K562 (cell line): ENCODE results near the gene TREM2. TPM values are rescaled to one million over a fixed set of nuclear protein-coding genes. Genes with fewer than 3 reads are reported as not detected.
A peak's percentile ranks its signal among the peaks of the same experiment; 100 is the strongest.

Experiments
- ATAC-seq: fragments of 200-7000 bp; cut with Tn5 transposase; 3 replicates; pipeline ENCODE4 v1.9.1; 2020; ENCODE audit warnings: moderate library complexity
- BruUV-seq: library from RNA; stranded (reverse); fragments of 400-500 nt; replicated peaks from 2 replicates; lab custom pipeline; 2021; lab: Mats Ljungman, UMichigan
- CTCF ChIA-PET: fragments of 300-600 bp; formaldehyde crosslinking; extraction: SDS; loops from one replicate; lab custom pipeline; 2021; ENCODE audit warnings: low intra/inter-chr PET ratio; lab: Yijun Ruan, JAX
- POLR2A ChIA-PET: fragments of 300-600, 350-650 bp; sonication (Branson Sonifier 250); formaldehyde crosslinking; extraction: SDS; loops from one replicate; lab custom pipeline; 2021; ENCODE audit warnings: antibody characterized with exemption, inconsistent platforms; lab: Yijun Ruan, JAX
- DNase-seq, 4 experiments: peaks; one replicate each; pipeline versions ENCODE4 v3.0.0 to v3.0.0-alpha.2; 2011 to 2018; ENCODE audit warnings: low spot score in 3 of 4, mixed read lengths in 3 of 4; ENCODE audit errors: extremely low read depth in 1 of 4
- FAIRE-seq: peaks from 2 replicates; lab custom pipeline; 2011; peaks lifted over from hg19 to GRCh38; lab: Jason Lieb, UNC
- H2AFZ ChIP-seq: 2 replicates; pipeline ENCODE4 v1.6.0; 2011; ENCODE audit warnings: low read depth, low read length, control low read depth, inconsistent platforms
- H3K27ac ChIP-seq: fragments of 200-600 bp; 3 replicates; pipeline ENCODE4 v1.8.0; 2011; ENCODE audit warnings: low read depth, mild to moderate bottlenecking, control low read depth, inconsistent platforms, low read length, moderate library complexity, mixed read lengths; ENCODE audit errors: extremely low read depth
- H3K27me3 ChIP-seq, 2 experiments: fragments of 300-600 bp in 1 of 2; 2 replicates in 1 of 2; 3 replicates in 1 of 2; pipeline versions ENCODE4 v1.6.0 to v1.8.0; 2011; ENCODE audit warnings: inconsistent platforms in 2 of 2, low read length in 2 of 2, mild to moderate bottlenecking in 1 of 2, mixed read lengths in 1 of 2, moderate library complexity in 1 of 2; ENCODE audit not compliant: control insufficient read depth in 2 of 2, insufficient read depth in 2 of 2
- H3K36me3 ChIP-seq: fragments of 300-600 bp; 3 replicates; pipeline ENCODE4 v1.8.0; 2011; ENCODE audit warnings: mild to moderate bottlenecking, low read length, inconsistent platforms; ENCODE audit not compliant: control insufficient read depth, insufficient read depth
- H3K4me1 ChIP-seq, 2 experiments: fragments of 200-600 bp in 1 of 2; replicated peaks in 1 of 2; 2 replicates in 1 of 2; 3 replicates in 1 of 2; pipeline versions ENCODE4 v1.5.1 to v1.8.0; 2011; ENCODE audit warnings: inconsistent platforms in 2 of 2, low read length in 2 of 2, mild to moderate bottlenecking in 1 of 2, mixed read lengths in 1 of 2, moderate library complexity in 1 of 2; ENCODE audit not compliant: control insufficient read depth in 2 of 2, insufficient read depth in 2 of 2
- H3K4me2 ChIP-seq: 2 replicates; pipeline ENCODE4 v1.6.1; 2011; ENCODE audit warnings: low read length, control low read depth, inconsistent platforms, mixed read lengths; ENCODE audit not compliant: insufficient read depth
- H3K4me3 ChIP-seq: fragments of 200-600 bp; sonication (generic), shearing (Covaris generic); 2 replicates; pipeline ENCODE4 v1.5.1; 2016; ENCODE audit warnings: control low read depth, inconsistent platforms
- H3K79me2 ChIP-seq: fragments of 200-600 bp; 3 replicates; pipeline ENCODE4 v1.8.0; 2011; ENCODE audit warnings: low read length, inconsistent platforms; ENCODE audit not compliant: control insufficient read depth, insufficient read depth
- H3K9ac ChIP-seq, 2 experiments: 2 replicates each; pipeline versions ENCODE4 v1.6.0 to v1.6.1; 2011; ENCODE audit warnings: low read depth in 2 of 2, low read length in 2 of 2, control low read depth in 1 of 2, inconsistent platforms in 1 of 2, mild to moderate bottlenecking in 1 of 2, mixed read lengths in 1 of 2; ENCODE audit not compliant: insufficient read depth in 1 of 2
- H3K9me1 ChIP-seq: one replicate; pipeline ENCODE4 v1.6.0; 2011; ENCODE audit warnings: inconsistent platforms, mild to moderate bottlenecking, low read length, moderate library complexity; ENCODE audit not compliant: control insufficient read depth, insufficient read depth
- H3K9me3 ChIP-seq: replicated peaks from 2 replicates; pipeline ENCODE4 v1.5.1; 2011; ENCODE audit warnings: low read depth, low read length, inconsistent platforms; ENCODE audit not compliant: control insufficient read depth, insufficient read depth
- H4K20me1 ChIP-seq: replicated peaks from 2 replicates; pipeline ENCODE4 v1.6.1; 2011; ENCODE audit warnings: low read length, inconsistent platforms, mixed read lengths; ENCODE audit not compliant: control insufficient read depth, insufficient read depth
- ASH1L ChIP-seq: fragments of 450-650 bp; IDR thresholded peaks from 2 replicates; pipeline ENCODE4 v1.6.1; 2018; ENCODE audit warnings: borderline replicate concordance, mild to moderate bottlenecking, low read depth; ENCODE audit not compliant: partially characterized antibody
- BMI1 ChIP-seq: fragments of 150-350 bp; IDR thresholded peaks from 2 replicates; pipeline ENCODE4 v1.6.1; 2014; ENCODE audit warnings: low read length
- JUNB ChIP-seq: fragments of 450-650 bp; formaldehyde crosslinking; conservative IDR thresholded peaks from 2 replicates; pipeline ENCODE4 v1.4.0; 2020; ENCODE audit warnings: mild to moderate bottlenecking
- MYNN ChIP-seq, 2 experiments: sonication (generic); formaldehyde crosslinking in 1 of 2; IDR thresholded peaks; 2 replicates each; pipeline versions ENCODE4 v1.5.0 to v1.6.1; 2016 to 2020; ENCODE audit warnings: antibody characterized with exemption in 1 of 2, missing genetic modification reagents in 1 of 2
- PHB2 ChIP-seq: fragments of 450-650 bp; IDR thresholded peaks from 2 replicates; pipeline ENCODE4 v1.6.1; 2017; ENCODE audit warnings: low read depth
- POLR2AphosphoS5 ChIP-seq: IDR thresholded peaks from 2 replicates; pipeline ENCODE4 v1.6.1; 2011; ENCODE audit warnings: mild to moderate bottlenecking, low read depth, low read length, moderate library complexity; ENCODE audit not compliant: control insufficient read depth, insufficient read depth
- RBM17 ChIP-seq: fragments of 200-400 bp; formaldehyde crosslinking; IDR thresholded peaks from 2 replicates; pipeline ENCODE4 v1.6.1; 2017; ENCODE audit warnings: low read depth, mild to moderate bottlenecking, low read length, borderline replicate concordance
- RBM25 ChIP-seq: fragments of 200-400 bp; formaldehyde crosslinking; IDR thresholded peaks from 2 replicates; pipeline ENCODE4 v1.6.1; 2018; ENCODE audit warnings: low read length, low read depth, moderate library complexity; ENCODE audit not compliant: severe bottlenecking
- TEAD2 ChIP-seq: fragments of 450-650 bp; IDR thresholded peaks from 2 replicates; pipeline ENCODE4 v1.6.1; 2016; ENCODE audit warnings: missing genetic modification characterization, control low read depth, missing compliant biosample characterization
- ZNF436 ChIP-seq: fragments of 250-450, 450-650 bp; sonication (Bioruptor Pico); formaldehyde crosslinking; IDR thresholded peaks from 2 replicates; pipeline ENCODE4 v1.7.0; 2020; ENCODE audit warnings: mild to moderate bottlenecking
- WGBS: fragments of 100-300 bp; shearing (Covaris generic); methylation state at CpG from one replicate; pipeline ENCODE4 v1.1.6; 2016; ENCODE audit warnings: low coverage, mixed read lengths; ENCODE audit not compliant: insufficient coverage; ENCODE audit errors: missing lambda C conversion rate; 5-methylcytosine and 5-hydroxymethylcytosine counted together
- in situ Hi-C: fragments of 300-500 bp; cut with MboI; formaldehyde crosslinking; loops from 4 replicates; pipeline ENCODE4 v1.15.0; 2018; ENCODE audit warnings: inconsistent platforms, mixed read lengths
- intact Hi-C: fragments of 100-400 bp; cut with micrococcal nuclease; formaldehyde crosslinking; loops from 2 replicates; pipeline ENCODE4 v1.14.2; 2022
- polyA plus RNA-seq, 8 experiments: library from polyadenylated mRNA; depleted of rRNA in 4 of 8; stranded (reverse) in 5 of 8; unstranded in 3 of 8; fragments of >200 nt; fragmentation: Nextera tagmentation in 2 of 8; fragmentation: Illumina TruSeq in 1 of 8; extraction: Ambion mirVana in 2 of 8; extraction: Trizol in 1 of 8; gene quantifications; 2 replicates each; pipeline versions ENCODE4 v1.2.1 to v1.2.3, GENCODE V29; 2011 to 2014; ENCODE audit warnings: inconsistent platforms in 1 of 8, missing spikeins in 1 of 8
- total RNA-seq, 7 experiments: library from RNA; depleted of rRNA in 6 of 7; stranded (reverse); fragments of >200 nt in 6 of 7; fragmentation: Illumina TruSeq in 2 of 7; extraction: Trizol in 2 of 7; gene quantifications; 2 replicates each; pipeline versions ENCODE4 v1.2.1 to v1.2.3, GENCODE V29; 2011 to 2021; ENCODE audit warnings: low replicate concordance in 1 of 7
- TF ChIP-seq, protein P1 (sequence below): sonication (generic); formaldehyde crosslinking; IDR thresholded peaks from 2 replicates; pipeline ENCODE4 v1.8.0; 2022; ENCODE audit warnings: missing genetic modification reagents, mild to moderate bottlenecking, borderline replicate concordance

The TREM2 gene
- total and polyA plus RNA-seq, 9 of the 15 experiments (the other 6 are each of a cell fraction or from before 2014, with no cell fraction given), result not detected

DNA sequence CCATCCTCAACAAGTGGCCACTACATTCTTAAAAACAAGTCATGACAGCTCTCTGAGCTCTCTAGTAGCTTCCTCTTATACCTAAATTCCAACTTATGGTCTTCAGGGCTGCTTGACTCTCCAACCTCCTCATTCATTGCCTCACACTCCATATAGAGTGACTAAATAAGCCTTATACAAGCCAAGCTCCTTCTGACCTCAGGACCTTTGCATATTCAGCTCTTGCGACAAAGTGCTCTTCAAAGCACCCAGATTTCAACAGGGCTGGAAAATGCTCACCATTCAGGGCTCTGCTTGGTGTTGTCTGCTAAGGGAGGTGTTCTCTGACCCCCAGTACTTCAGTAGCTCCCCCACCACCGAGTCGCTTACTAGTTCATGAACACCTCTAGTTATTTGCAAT is 34.3 kb upstream of the TREM2 start:
- FAIRE-seq, result no peak

DNA sequence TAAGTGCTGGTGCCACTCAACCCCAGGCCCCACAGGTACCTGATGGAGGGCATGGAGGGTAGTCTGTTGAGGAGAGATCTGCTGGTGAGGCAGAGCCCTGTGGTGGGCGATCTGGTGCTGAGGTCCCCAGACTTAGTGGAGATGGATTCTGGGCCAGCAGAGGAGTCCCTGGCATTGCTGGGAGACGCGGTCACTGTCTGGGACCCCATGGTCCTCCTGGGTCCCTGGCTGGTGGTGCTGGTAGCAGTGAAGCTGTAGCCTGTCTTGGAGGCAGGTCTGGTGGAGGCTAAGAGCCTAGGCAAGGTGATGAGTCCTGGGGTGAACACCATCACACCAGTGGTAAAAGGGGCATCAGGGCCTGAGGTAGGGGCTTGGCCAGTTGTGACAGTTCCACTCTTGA is 31.5 kb upstream of the TREM2 start:
- DNase-seq (no peak), FAIRE-seq (no peak), ATAC-seq (no peak)
- peaks cover 0 to 8% of the 10 kb centered on the region in 2 experiments; a peak in 1 of 5 replicates for H3K27me3 ChIP-seq
- no peaks in the 10 kb centered on the region for H4K20me1 ChIP-seq
- BruUV-seq, result no TSS peak
- no peak overlapping the region for H3K4me2 ChIP-seq
- no peak overlapping the region for H2AFZ ChIP-seq
- H3K79me2 ChIP-seq, result no peaks in the 10 kb centered on the region
- no peak overlapping the region for H3K4me3 ChIP-seq
- TF ChIP-seq ASH1L (no peak), RBM17 (no peak), POLR2AphosphoS5 (no peak), TEAD2 (no peak), PHB2 (no peak), ZNF436 (CRISPR knock-in tag) (no peak), JUNB (CRISPR knock-in tag) (no peak), MYNN (IDR thresholded peaks at IDR 0.05) (no peak), MYNN (CRISPR knock-in tag; IDR thresholded peaks at IDR 0.05) (no peak)
- TF ChIP-seq, protein P1, sequence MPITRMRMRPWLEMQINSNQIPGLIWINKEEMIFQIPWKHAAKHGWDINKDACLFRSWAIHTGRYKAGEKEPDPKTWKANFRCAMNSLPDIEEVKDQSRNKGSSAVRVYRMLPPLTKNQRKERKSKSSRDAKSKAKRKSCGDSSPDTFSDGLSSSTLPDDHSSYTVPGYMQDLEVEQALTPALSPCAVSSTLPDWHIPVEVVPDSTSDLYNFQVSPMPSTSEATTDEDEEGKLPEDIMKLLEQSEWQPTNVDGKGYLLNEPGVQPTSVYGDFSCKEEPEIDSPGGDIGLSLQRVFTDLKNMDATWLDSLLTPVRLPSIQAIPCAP (CRISPR knock-in tag), result no peak
- WGBS, result 30% methylated on average over 3 of the region's 3 CpGs
- ChIA-PET POLR2A (no interaction called here), CTCF (no interaction called here)
- no peaks in the 10 kb centered on the region for H3K9me1 ChIP-seq
- H3K9ac ChIP-seq, result no peak overlapping the region
- intact Hi-C loops, result loop anchor here (5.0 kb wide), 1 partner anchor 123 kb away; no protein-coding TSS in a partner anchor
- no peaks in the 10 kb centered on the region for H3K9me3 ChIP-seq
- peaks cover 0 to 1% of the 10 kb centered on the region in 2 experiments; a peak in 2 of 5 replicates for H3K4me1 ChIP-seq
- no peak overlapping the region for H3K27ac ChIP-seq
- no peaks in the 10 kb centered on the region for H3K36me3 ChIP-seq
- in situ Hi-C loops, result no loop called here

More for the DNA sequence above, 34.3 kb upstream of the TREM2 start:
- H3K27ac ChIP-seq, result no peak overlapping the region
- WGBS, result 48% methylated on average over 3 of the region's 3 CpGs
- in situ Hi-C loops, result no loop called here
- no peak overlapping the region for H3K4me2 ChIP-seq
- H3K27me3 ChIP-seq, result peaks cover 0 to 8% of the 10 kb centered on the region in 2 experiments; a peak in 1 of 5 replicates
- no peak for DNase-seq
- POLR2A ChIA-PET, result interaction anchor here (2.4 kb wide), 1 partner anchor 15 kb away, joined by 9 read pairs; no protein-coding TSS in a partner anchor
- ATAC-seq, result no peak
- intact Hi-C loops, result no loop called here
- BruUV-seq, result no TSS peak
- no peak overlapping the region for H3K9ac ChIP-seq
- H3K36me3 ChIP-seq, result no peaks in the 10 kb centered on the region
- no peaks in the 10 kb centered on the region for H3K9me1 ChIP-seq
- no peaks in the 10 kb centered on the region for H3K79me2 ChIP-seq
- CTCF ChIA-PET, result no interaction called here
- no peaks in the 10 kb centered on the region for H3K9me3 ChIP-seq
- no peaks in the 10 kb centered on the region for H4K20me1 ChIP-seq
- TF ChIP-seq BMI1 (no peak), RBM25 (peak; percentile 51)
- H3K4me1 ChIP-seq, result peaks cover 21 to 30% of the 10 kb centered on the region in 2 experiments
- no peak overlapping the region for H2AFZ ChIP-seq
- no peak overlapping the region for H3K4me3 ChIP-seq
